ENCODE data around the gene C3orf22.

C3orf22 gene

DNA sequence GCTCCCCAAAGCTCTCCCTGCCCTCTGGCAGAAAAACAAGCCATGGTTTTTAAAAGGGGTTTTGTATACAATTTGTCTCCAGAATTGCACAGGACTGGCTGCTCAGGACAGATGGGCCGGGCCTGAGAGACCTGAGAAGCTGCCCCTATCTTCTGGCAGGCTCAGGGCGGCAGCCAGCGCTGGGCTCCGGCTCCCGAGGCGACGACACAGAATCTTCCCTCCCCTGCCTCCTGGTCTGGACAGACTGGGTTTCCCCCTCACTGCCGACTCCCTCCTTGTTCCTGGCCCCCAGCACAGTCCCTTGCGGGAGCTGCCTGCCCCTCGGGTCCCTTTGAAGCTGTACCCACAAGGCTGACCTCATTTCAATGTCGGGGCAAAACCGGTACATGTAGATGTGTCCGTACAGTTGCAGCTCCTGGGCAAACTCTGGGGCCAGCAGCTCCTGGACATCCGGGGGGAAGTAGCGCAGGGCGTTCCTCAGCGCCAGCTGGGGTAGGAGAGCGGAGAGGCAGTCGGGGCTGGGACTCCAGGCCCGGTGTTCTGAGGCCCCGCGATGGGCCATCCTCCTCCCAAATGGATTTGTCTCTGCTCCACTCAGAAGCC lies 48.3 kb downstream of the C3orf22 start:
- no peak for DNase-seq

DNA sequence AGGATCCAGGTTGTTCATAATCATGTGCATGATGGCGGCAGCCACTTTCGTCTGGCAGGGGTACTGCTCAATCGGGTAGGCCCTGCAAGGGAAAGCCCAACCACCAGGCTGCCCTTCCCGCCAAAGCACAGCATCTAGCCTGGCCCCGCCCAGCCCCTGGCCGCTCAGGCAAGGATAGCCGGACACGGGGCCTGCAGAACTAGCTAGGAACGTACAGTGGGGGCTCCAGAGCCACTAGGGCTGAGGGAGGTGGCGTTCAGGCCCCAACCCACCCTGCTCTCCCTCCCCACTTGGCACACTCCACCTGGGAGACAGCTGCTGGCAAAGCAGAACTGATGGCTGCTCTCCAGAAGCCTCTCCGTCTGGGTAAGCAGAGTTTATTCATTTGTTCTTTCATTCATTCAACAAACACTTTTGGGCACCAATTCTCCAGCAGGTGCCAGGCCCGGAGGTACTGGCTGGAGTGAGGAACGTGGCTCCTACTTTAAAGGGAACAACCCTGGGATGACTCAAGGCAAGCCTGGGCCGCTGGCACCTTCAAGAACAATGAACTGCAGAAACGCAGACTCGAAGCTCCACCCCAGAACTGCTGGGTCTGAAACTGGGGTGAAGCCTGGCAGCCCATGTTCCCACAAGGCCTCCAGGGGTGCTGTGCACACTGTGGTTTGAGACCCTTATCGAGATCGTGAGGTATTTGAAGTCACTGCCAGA lies 49.0 kb downstream of the C3orf22 start:
- peak; percentile 74 for DNase-seq

DNA sequence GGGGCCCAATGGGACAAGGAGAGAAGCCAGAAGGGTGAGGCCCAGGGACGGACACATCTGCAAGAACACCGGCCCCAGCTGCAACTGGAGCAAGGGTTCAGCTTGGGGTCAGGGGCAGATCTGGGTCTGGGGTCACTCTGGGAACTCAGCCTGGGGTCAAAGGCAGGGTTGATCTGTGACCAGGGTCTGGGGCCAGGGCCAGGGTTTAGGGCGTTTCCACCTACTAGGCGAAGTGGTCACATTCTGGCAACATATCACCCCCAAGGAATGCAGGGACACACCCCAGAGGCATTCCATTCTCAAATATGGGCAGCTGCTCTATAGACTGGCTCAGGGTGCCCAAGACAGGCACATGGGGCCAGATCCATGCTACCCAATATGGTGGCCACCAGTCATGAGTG lies 50.2 kb downstream of the C3orf22 start:
- DNase-seq, result no peak

DNA sequence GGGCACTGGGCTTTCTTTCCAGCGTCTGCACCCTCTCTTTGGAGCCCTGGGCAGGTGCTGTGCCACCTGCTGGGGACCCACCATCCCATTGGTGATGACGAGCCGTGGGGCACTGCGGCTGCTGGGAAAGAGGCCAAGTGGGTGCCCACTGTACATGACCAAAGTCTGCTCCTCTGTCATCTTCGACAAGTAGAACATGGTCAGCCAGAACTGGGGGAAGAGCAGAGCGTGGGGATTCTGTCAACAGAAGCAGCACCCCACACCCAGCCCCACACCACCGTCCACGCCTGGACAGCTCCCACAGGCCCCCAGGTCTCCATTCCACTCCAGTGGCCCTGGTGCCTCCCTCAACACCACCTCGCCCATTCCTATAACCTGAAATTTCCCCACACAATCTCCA lies 50.8 kb downstream of the C3orf22 start:
- no peak for DNase-seq

DNA sequence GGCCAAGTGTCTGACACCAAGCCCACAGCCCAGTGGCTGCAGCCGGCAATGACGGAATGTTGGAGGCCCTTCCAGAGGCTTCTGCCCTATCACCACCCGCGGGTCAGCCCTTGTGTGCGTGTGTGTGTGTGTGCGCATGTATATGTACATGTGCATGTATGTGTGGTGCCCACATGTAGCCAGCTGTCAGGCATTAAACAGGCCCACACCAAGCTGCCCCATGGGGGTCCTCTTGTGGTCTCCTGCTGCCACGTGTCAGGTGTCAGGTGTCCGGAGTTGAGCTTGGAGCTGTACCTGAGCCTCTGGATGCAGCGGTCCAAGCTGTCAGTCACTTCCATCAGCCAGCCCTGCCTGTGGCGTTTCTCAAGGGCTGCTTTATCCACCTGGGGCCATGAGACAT lies 55.0 kb downstream of the C3orf22 start:
- no peak for DNase-seq

DNA sequence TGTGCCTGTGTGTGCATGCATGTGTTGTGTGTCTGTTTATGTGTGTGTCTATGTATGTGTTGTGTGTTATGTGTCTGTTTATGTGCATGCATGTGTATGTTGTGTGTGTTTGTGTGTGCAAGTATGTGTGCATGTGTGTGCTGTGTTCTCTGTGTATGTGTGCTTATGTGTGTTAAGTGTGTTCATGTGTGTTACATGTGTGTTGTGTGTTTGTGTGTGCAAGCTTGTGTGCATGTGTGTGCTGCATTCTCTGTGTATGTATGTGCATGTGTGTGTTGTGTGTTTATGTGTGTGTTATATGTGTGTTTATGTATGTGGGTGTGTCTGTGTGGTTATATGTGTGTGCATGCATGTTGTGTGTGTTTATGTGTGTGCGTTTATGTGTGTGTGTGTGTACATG lies 56.1 kb downstream of the C3orf22 start:
- no peak for DNase-seq

DNA sequence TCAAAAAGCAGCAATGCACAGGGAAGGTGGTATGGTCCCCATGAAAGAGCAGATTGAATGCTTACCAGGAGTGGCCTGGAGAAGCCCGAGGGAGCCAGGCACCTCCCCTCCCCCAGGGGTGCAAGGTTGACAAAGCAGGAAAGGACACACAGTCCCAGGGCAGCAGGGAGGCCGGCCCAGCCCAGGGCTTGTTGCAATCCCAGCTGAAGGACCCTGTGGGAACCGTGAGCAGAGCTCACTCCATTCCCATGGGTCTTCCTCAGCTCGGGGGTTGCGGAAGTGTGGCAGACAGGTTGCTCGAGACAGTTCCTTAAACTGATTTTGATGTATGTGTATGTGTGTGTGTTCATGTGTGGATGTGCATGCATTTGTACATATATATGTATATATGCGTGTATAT lies 57.0 kb downstream of the C3orf22 start:
- DNase-seq, result no peak

DNA sequence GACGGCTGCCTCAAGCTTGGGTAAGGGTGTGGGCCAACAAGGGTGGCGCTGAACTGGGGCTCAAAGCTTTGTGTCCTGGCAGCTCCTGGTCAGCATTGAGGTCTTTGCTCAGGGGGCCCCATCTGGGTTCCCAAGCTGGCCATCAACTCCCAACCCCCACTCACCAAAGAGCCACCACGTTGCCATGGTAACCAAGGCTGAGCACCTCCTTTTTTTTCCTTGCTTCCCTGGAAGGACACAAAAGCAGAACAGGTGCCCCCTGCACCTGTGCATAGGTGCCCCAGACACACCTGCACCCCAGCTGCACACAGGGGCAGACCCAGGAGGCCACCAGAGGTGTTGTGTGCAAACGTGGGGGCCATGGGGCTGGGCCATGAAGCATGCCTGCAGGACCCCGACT lies 57.7 kb downstream of the C3orf22 start:
- no peak for DNase-seq

DNA sequence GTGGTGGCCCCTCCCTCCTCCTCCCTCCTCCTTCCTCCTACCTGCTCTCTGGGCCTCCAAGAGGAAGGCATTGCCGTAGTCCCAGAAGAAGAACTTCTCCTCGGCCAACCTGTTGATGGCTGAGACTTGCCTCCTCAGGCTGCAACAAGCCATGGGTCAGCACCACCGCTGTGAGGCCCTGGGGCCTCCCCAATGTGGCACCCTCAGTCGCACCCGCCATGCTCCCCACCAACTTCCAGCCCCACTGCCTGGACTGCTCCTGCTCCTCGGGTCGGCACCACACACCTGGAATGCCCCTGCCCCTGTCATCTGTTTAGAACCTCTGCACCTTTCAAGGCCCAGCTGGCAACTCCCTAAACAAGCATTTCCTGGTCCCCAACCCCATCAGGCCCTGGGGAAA lies 58.7 kb downstream of the C3orf22 start:
- DNase-seq, result no peak
